Limb (tissue), 2 donors: ENCODE data around the gene SLC6A3.

Experiments
- DNase-seq, 2 donors: peaks; one replicate each; pipeline ENCODE4 v3.0.0-alpha.2; 2016; ENCODE audit errors: extremely low spot score in 2 of 2

SLC6A3 gene

DNA sequence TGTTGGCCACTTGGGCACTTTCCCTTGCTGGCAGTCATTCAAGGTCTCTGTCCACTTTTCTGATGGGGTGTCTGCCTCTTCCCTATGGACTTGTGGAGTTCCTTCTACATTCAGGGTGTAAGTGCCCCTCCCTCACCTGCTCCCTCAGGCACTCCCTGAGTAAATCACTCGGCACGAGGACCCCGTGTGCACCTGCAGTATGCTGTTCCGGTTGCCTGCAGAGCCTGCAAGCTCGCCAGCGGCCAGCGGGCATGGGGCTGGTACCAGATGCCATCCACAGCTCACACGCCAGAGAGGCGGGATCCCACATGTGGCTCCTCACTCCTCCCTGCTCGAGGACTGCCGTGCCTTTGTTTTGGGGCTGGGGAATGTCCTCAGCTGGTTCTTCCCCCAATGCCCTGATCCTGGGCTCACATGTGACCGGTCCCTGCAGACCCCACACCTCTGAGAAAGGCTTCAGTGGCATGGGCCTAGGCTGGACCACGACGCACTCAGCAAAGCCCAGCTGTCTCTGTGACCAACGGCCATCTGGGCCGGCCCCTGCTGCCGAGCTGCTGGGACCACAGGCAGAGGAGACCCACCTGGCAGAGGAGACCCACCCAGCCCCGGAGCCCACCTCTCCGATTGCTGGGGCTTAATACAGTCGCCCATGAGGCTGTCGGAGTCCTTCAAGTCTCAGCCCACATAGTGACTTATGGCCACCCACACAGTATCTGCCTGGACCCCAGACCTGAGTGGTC is 54.2 kb downstream of the SLC6A3 start:
- DNase-seq, result no peak

DNA sequence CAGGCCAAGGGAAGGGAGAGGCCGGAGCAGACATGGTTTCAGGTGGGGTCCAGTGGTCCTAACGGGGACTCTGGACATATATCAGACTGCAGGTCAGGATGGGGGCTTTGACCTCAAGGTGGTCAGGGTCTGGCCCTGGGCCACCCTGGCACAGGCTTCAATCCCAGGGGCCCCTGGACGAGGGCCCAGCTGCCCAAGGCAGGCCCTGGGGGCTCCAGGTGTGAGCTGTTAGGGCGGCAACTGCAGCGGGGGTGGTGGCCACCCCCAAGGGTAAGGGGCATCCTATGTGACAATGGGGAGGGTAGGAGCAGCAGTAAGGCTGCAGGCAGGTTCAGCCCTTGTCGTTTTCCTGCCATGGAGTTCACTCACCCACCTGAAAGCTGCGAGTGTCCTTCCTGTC is 54.9 kb downstream of the SLC6A3 start:
- no peak for DNase-seq

DNA sequence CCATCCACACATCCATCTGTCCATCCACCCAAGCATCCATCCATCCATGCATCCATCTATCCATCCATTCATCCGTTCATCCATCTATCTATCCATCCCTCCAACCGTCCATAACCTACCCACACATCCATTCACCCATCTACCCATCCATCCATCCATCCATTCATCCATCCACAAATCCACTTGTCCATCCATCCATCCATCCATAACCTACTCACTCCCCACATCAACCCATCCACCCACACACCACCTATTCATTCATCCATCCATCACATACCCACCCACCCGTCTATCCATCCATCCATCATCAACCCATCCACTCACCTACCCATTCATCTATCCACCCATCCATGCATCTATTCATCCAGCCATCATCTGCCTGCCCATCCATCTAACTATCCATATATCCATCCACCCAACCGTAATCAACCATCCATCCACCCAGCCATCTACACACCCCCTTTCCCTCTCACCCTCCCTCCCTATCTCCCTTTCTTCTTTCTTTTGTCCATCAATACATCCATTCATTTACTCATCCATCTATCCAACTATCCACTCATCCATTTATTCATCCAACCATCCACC is 56.8 kb downstream of the SLC6A3 start:
- DNase-seq, result no peak

DNA sequence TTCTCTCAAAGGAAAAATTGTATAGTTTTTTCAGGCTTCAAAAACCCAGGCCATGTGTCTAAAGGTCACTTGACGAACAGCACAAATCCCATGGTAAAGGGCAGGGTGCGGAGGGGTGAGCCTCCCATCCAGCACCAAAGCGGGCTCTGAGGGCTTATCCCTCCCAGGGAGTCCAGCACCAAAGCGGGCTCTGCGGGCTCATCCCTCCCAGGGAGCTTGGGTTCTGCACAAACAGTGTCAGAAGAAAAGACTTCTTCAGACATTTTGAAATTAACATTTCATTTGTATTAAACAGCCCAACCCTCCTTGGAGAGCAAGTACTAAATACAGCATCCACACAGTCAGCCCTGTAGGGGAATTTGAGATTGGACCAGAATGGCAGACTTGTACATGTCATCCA is 57.4 kb downstream of the SLC6A3 start:
- no peak for DNase-seq

DNA sequence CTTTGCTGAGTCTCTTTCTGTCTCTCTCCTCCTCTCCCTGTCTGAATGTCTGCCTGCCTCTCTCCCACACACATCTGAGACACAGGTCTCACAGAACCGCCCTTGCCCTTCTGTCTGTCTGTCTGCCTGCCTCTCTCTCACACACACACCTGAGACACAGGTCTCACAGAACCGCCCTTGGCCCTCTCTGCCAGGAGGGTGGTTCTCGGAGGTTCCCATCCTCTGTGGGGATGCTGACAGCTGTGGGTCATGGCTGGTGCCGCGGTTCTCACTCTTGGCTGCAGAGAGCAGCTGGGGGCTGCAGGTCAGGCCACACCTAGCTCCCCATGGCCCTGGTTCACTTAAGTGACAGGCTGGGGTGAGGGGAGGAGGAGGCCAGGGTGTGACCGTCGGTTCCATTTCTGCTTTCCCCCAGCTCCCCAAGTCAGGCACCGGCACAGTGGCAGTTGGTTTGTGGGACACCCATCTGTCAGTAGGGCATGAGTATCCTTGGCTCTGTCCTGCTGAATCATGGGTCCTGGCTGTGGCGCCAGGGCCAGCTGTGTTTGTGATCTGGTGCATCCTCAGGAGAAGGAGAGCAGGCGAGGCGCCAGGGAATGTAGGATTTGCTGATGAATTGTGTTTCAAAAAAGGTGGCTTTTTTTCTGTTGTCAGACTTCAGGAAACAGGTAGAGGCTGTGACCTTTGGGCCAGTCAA is 58.0 kb downstream of the SLC6A3 start:
- DNase-seq, result no peak

DNA sequence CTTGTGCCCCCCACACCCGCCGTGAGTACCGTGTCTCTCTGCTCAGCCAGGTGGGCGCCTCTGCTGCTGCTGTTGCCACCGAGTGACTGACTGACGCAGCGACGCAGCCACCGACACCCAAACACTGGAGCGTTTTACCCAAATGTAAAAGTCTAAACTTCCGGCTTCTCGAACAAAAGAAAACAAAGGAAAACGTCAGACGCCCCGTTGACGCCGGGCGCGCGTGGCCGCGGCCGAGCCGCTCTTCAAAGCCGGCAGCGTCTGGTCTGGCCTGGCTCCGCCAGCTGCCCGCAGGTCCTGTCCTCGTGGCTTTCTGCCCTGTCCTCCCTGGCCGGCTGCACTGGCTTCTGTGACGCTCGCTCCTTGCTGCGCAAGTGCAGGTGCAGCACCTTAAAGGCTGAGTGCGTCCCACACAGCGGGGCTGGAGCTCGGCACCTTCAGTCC is 58.9 kb downstream of the SLC6A3 start:
- peak in 1 of 2 donors; percentile 61 for DNase-seq

DNA sequence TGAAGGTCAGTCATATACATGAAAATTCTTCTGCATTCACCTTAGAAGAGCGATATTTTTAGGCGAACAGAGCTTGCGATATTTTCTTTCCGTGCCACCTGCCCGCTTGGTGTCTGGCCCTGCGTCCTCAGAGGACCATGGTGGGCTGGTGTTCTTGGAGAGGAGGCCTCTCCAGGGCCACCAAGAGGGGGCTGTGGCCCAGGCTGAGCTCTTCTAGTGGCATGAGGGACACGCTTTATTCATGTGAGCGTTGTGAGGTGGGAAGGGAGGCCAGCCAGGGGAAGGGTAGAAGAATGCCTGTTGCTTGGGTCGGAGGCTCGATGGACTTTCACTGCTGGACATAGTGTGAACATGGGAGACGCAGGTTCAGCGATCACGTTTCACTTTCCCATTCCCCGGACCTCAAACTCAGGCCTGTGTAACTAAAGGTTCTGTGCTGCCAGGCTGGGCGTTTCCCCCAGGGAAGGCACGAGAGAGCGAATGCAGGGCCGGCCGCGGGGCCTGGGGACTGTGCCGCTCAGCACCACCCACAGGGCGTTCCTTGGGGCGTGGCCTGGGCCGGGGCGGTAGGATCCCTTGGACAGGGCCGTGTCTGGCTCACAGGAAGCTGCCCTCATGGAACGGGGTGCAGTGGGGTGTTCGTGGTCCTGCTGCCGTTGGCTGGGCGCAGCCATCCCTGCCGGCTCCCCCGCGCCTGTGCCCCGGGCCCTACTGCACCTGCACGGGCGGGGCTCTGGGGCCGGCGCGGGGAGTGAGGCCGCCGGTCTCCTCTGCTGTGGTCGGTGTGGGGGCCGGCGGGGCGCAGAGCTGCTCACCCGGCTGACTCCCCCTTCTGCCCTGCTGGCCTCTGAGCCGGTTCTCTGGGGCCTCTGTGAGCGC is 59.6 kb downstream of the SLC6A3 start:
- peak in 1 of 2 donors; percentile 74 for DNase-seq

DNA sequence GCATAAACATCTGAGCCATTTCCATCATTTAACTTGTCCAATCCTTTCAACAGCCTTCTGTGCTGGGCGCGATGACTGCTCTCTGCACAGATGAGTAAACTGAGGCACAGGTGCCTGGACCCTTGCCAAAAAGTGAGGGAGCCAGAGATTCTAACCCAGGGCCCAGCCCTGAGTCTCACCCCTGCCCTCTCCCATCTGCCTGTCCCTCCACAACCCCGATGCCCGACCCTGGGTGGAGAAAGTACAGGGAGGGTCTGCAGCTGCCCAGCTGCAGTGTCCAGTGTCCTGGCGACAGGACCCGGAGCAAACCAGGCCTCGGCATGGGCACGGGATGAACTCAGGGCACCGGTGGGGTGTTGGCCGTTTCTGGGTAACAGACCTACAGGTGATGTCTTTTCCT is 60.7 kb downstream of the SLC6A3 start:
- DNase-seq, result no peak

DNA sequence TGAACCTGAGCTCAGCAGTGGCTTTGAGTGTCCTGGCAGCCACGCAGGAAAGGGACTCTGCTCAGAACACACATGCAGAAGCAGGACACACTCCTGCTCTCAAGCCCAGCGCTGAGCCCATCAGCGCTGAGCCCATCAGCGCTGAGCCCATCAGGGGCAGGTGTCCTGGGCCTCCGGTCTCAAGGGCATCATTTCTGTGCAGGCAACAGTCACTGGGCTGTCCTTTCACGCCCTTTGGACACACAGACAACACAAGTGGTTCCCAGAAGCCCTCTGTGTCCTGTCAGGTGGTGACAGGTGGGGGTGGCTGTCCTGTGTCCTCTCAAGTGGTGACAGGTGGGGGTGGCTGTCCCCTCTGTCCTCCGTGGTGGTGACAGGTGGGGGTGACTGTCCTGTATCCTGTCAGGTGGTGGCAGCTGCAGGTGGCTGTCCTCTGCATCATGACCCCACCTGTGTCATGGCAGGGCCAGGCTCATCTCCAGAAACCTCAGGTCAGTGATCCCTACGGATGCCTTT is 61.3 kb downstream of the SLC6A3 start:
- no peak for DNase-seq

DNA sequence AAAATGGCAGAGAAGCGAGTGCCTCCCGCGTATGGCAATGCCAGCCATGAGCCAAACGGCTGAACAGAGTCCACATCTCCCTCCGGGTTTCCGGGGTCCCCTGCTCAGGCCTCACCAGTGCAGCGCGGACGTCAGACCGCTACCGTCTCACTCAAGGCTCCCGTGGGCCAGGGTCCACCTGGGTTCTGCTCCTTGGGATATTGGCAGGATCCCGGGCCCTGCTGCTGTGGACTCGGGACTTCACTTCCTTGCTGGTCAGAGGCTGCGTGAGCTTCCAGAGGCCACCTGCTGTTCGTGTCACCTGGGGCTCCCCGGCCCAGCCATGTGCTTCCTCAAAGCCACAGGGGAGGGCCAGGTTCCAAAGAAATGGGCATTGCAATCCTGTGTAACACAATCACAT is 61.9 kb downstream of the SLC6A3 start:
- no peak for DNase-seq

DNA sequence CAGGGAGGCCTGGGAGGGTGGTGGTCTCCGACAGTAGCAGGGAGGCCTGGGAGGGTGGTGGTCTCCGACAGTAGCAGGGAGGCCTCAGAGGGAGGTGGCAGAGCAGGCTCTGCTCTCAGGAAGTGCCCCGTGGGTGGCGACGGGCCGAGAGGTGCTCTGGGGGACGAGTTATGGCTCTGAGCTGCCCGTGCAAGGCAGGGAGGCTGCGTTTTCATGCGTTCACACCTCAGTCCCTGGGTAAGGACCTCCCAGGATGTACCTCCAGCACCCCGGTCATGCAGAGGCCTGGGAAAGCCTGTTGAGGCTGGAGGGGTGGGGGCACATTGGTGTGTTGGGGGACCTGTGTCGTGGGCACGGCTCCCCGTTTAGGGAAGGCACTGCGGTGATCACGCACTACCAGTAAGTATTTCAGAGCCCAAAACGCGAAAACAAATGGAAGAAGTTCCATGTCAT is 63.0 kb downstream of the SLC6A3 start:
- DNase-seq, result no peak

DNA sequence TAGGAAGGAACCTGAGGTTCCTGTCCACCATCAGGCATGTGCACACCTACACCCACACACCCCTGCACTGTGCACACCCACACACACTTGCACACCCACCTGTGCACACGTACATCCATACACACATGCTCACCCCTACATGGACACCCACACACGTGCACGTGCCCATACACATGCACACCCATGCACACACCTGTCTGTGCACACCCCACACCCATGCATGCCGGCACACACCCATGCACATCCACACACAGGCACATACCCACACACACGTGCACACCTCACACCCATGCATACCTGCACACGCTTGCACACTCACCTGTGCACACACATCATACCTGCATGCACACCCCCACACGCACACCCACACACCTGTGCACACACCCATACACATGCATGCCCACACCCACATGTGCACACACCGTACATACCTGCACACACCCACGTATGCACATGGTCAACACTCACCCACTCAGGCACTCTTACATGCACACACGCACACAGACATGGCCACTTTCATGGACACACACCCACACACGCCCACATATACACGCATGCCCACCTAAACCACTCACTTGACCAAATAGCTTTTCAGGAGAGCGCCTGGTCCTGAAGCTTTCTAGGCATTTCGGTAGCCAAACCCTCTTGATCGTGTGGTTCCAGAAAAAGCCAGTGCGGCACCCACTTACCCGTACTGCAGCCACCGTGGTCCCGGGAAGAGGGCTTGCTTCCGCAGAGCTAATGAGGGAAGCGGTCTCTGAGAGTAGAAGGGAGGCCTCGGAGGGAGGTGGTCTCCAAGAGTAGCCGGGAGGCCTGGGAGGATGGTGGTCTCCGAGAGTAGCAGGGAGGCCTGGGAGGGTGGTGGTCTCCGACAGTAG is 63.6 kb downstream of the SLC6A3 start:
- DNase-seq, result no peak

DNA sequence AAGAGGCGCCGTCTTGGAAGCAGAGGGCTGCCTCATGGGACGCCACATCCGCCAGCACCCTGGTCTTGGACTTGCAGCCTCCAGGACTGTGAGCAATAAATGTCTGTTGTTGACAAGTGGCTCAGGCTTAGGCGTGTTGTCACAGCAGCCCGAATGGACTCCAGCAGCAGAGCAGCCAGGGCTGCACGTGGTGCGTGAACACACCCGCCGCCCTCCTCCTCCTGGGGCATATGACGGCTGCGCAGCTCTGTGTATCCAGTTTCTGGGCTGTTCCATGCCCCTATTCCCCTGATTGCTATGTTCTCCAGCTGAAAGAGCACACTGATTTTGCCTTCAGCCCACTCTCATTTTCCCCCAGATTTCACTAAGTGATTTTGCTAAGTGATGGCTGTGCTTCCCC is 64.3 kb downstream of the SLC6A3 start:
- DNase-seq, result peak in 1 of 2 donors; percentile 53

DNA sequence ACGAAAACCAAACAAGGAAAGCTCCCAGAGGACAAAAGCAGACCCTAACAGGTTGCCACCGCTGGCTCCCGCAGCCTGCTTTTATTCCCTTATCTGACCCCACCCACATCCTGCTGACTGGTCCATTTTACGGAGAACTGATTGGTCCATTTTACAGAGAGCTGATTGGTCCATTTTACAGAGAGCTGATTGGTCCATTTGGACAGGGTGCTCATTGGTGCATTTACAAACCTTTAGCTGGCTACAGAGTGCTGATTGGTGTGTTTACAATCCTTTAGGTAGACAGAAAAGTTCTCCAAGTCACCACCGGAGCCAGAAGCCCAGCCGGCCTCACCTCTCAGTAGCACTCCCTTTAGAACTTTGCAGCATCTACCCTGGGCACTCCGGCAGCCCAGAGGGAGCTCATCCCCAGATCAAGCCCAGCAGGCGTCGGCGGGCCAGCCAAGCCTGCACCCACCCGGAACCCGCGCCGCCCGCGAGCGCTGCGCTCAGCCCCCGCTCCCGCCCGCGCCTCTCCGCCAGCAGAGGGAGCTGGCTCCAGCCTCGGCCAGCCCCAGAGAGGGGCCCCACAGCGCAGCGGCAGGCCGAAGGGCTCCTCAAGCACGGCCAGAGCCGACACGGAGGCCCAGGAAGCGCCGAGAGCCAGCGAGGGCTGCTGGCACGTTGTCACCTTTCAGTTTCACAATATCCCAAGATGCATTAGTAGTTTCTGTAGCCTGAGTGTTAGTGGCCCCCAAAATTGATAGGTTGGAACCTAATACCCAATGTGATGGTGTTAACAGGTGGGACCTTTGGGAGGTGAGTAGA is 65.0 kb downstream of the SLC6A3 start:
- no peak for DNase-seq

DNA sequence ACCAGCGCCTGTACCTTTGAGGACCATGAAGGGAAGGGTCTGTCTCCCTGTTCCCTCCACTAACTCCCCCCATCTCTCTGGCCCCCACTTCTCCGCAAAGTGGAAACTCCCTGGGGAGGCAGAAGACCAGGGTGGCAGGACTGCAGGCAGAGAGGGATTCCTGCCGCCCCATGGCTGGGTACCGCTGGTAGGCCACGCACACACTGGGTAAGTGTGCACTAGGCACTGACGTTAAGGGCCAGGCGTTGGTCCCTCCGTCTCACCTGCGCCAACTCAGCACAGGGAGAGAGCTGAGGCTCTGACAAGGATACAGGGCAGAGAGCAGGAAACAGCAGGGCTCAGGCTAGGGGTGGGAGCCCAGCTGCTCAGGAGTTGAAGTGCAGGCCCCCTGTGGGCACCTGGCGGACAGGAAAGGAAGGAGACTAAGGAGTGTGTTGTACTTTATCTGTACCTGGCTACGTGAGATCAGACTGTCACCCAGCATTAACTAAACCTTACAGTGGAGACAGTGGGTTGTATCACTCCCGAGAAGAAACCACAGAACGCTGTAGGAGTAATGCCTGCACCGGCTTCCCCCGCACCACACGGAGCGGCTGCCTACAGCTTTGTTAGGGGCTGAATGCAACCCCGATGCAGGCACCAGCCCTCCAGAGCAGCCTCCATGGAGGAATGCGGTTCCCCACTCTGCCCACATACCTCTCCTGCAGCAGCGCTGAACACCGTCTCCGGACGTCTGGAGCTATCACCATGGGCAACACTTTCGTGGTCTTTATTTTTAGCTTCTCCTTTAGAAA is 66.2 kb downstream of the SLC6A3 start:
- no peak for DNase-seq

DNA sequence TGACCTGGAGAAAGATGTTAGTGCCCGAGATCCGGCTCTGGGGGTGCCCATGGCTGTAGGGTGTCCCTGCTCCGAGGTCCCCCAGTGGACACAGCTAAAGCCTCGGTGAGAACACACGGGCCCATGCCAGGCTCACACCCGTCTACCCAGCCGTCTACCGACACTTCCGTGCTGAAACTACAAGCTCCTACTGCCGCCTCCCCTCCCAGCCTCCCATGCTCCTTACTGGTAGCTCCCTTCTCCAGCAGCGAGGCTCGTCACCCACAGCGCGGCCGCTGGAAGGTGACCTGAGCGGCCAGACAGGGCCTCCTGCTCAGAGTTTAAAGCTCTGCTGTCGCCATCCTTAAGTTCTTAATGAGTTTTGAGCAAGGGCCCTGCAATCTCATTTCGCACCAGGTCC is 67.1 kb downstream of the SLC6A3 start:
- DNase-seq, result no peak

DNA sequence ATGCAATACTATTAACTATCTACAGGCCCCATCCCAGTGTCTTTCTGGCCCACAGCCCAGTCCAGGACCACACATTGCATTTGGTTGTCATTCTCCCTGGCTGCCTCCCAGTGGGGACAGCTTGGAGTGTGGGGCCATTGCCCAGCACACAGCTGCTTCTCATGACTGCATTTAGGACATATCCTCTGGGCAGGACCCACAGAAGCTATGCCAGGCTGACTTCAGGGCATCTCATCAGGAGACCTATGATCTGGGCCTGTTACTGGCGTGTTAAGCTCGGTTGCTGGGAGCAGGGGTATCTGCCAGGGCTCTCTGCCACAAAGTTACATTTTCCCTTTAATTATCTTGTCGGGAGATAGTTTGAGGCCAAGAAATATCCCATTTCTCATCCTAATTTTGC is 68.3 kb downstream of the SLC6A3 start:
- DNase-seq, result no peak

DNA sequence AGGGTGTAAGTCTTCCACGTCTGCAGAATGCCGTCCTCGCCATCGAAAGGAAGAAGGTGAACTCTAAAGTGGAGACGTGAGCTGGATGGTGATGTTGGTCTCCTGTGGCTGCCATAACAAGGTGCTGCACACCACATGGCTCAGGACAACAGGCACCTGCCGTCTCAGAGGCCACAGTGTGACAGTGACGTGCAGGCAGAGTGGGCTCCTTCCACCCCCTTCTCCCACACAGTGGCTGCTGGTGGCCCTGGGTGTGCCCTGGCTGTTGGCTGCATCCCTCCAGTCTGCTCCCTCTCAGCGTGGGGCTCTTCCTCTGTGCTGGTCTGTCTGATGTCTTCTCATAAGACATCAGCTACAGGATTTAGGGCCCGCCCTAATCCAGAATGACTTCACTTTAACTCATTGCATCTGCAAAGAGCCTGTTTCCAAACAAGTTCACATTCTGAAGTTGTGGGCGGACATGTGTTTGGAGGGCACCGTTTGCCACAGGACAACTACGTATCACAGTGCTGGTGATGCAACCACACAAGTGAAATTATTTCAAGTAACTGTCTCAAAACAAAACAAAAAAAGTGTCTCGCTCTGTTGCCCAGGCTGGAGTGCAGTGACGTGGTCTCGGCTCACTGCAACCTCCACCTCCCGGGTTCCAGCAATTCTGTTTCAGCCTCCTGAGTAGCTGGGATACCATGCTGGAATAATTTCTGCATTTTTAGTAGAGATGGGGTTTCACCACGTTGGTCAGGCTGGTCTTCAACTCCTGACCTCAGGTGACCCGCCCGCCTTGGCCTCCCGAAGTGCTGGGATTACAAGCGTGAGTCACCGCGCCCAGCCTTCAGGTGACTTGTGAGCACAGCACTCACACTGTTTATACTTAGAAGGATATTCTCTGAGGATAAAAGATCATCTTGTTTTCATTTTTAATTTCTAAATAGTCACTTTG is 69.1 kb downstream of the SLC6A3 start:
- no peak for DNase-seq
